WTC11 (cell line): Measurements from ENCODE around the gene CDC25B. TPM values are rescaled to one million over a fixed set of nuclear protein-coding genes. Genes with fewer than 3 reads are reported as not detected.
A peak's percentile ranks its signal among the peaks of the same experiment; 100 is the strongest.

Experiments
- ATAC-seq: fragments of 200-7000 bp; cut with Tn5 transposase; 2 replicates; pipeline ENCODE4 v1.10.0; 2021; ENCODE audit warnings: mild to moderate bottlenecking, moderate library complexity
- CTCF ChIA-PET: fragments of 300-600 bp; sonication (Branson Sonifier 250); formaldehyde crosslinking; loops from one replicate; lab custom pipeline; 2021; ENCODE audit warnings: antibody characterized with exemption; lab: Charles Lee
- POLR2A ChIA-PET: fragments of 350-600 bp; sonication (Branson Sonifier 250); formaldehyde crosslinking; loops from one replicate; lab custom pipeline; 2021; ENCODE audit warnings: antibody characterized with exemption; lab: Charles Lee
- DNase-seq: peaks from one replicate; pipeline ENCODE4 v3.0.0; 2021; ENCODE audit warnings: low spot score
- H3K27ac Mint-ChIP-seq: 2 replicates; pipeline ENCODE4 v1.8.0; 2021; ENCODE audit warnings: mixed read lengths
- H3K27me3 Mint-ChIP-seq: 2 replicates; pipeline ENCODE4 v1.8.0; 2021; ENCODE audit warnings: low read depth, mild to moderate bottlenecking, moderate library complexity, mixed read lengths
- H3K36me3 Mint-ChIP-seq: 2 replicates; pipeline ENCODE4 v1.8.0; 2021; ENCODE audit warnings: mixed read lengths
- H3K4me1 Mint-ChIP-seq: 2 replicates; pipeline ENCODE4 v1.8.0; 2022; ENCODE audit warnings: mixed read lengths
- H3K4me3 Mint-ChIP-seq: 2 replicates; pipeline ENCODE4 v1.8.0; 2021; ENCODE audit warnings: mild to moderate bottlenecking, moderate library complexity, mixed read lengths
- H3K9me3 Mint-ChIP-seq: 2 replicates; pipeline ENCODE4 v1.8.0; 2021; ENCODE audit warnings: mixed read lengths
- CBFB ChIP-seq: sonication (generic); formaldehyde crosslinking; IDR thresholded peaks from 2 replicates; pipeline ENCODE4 v1.8.1; 2022; ENCODE audit warnings: mild to moderate bottlenecking, low read depth, missing genetic modification reagents
- ELF4 ChIP-seq: sonication (generic); formaldehyde crosslinking; IDR thresholded peaks from 2 replicates; pipeline ENCODE4 v1.8.1; 2022; ENCODE audit warnings: low read depth, mild to moderate bottlenecking, moderate library complexity, missing genetic modification reagents
- ESRRA ChIP-seq: sonication (generic); formaldehyde crosslinking; IDR thresholded peaks from 2 replicates; pipeline ENCODE4 v1.8.1; 2022; ENCODE audit warnings: mild to moderate bottlenecking, missing genetic modification reagents, borderline replicate concordance
- FOXP1 ChIP-seq: sonication (generic); formaldehyde crosslinking; IDR thresholded peaks from 2 replicates; pipeline ENCODE4 v1.8.0; 2022; ENCODE audit warnings: missing genetic modification reagents, mild to moderate bottlenecking, moderate library complexity, borderline replicate concordance
- FOXP4 ChIP-seq: sonication (generic); formaldehyde crosslinking; IDR thresholded peaks from 2 replicates; pipeline ENCODE4 v1.8.0; 2022; ENCODE audit warnings: mild to moderate bottlenecking, missing genetic modification reagents
- GABPB1 ChIP-seq: sonication (generic); formaldehyde crosslinking; IDR thresholded peaks from 2 replicates; pipeline ENCODE4 v1.8.1; 2023; ENCODE audit warnings: mild to moderate bottlenecking, missing genetic modification reagents
- KAT7 ChIP-seq: sonication (generic); formaldehyde crosslinking; IDR thresholded peaks from 2 replicates; pipeline ENCODE4 v1.8.1; 2023; ENCODE audit warnings: missing genetic modification reagents, mild to moderate bottlenecking, borderline replicate concordance
- MXD4 ChIP-seq: fragments of 250-450 bp; sonication (Bioruptor Pico); IDR thresholded peaks from 2 replicates; pipeline ENCODE4 v1.8.0; 2021; ENCODE audit warnings: mild to moderate bottlenecking, moderate library complexity, borderline replicate concordance
- NFE2L1 ChIP-seq: sonication (generic); formaldehyde crosslinking; IDR thresholded peaks from 2 replicates; pipeline ENCODE4 v1.8.1; 2023; ENCODE audit warnings: missing genetic modification reagents
- NR3C1 ChIP-seq: sonication (generic); formaldehyde crosslinking; conservative IDR thresholded peaks from 2 replicates; pipeline ENCODE4 v1.8.1; 2023; ENCODE audit warnings: low read depth, mild to moderate bottlenecking, missing genetic modification reagents
- OVOL2 ChIP-seq: fragments of 250-450 bp; sonication (Bioruptor Pico); IDR thresholded peaks from 2 replicates; pipeline ENCODE4 v1.9.0; 2021; ENCODE audit warnings: mild to moderate bottlenecking, borderline replicate concordance
- PREB ChIP-seq: sonication (generic); formaldehyde crosslinking; IDR thresholded peaks from 2 replicates; pipeline ENCODE4 v1.8.1; 2022; ENCODE audit warnings: mild to moderate bottlenecking, missing genetic modification reagents, moderate library complexity, borderline replicate concordance
- RELA ChIP-seq: sonication (generic); formaldehyde crosslinking; IDR thresholded peaks from 2 replicates; pipeline ENCODE4 v1.8.1; 2022; ENCODE audit warnings: missing genetic modification reagents, mild to moderate bottlenecking, borderline replicate concordance
- RORB ChIP-seq: fragments of 250-450 bp; sonication (Bioruptor Pico); IDR thresholded peaks from 2 replicates; pipeline ENCODE4 v1.9.0; 2021; ENCODE audit warnings: mild to moderate bottlenecking
- SMAD3 ChIP-seq: sonication (generic); formaldehyde crosslinking; IDR thresholded peaks from 2 replicates; pipeline ENCODE4 v1.8.0; 2022; ENCODE audit warnings: missing genetic modification reagents, mild to moderate bottlenecking, borderline replicate concordance
- TCF7 ChIP-seq: sonication (generic); formaldehyde crosslinking; IDR thresholded peaks from 2 replicates; pipeline ENCODE4 v1.8.0; 2022; ENCODE audit warnings: mild to moderate bottlenecking, low read depth, missing genetic modification reagents, moderate library complexity
- TEAD1 ChIP-seq: sonication (generic); formaldehyde crosslinking; IDR thresholded peaks from 2 replicates; pipeline ENCODE4 v1.8.0; 2022; ENCODE audit warnings: mild to moderate bottlenecking, missing genetic modification reagents
- USF2 ChIP-seq: sonication (generic); formaldehyde crosslinking; IDR thresholded peaks from 2 replicates; pipeline ENCODE4 v1.8.1; 2023; ENCODE audit warnings: mild to moderate bottlenecking, missing genetic modification reagents, moderate library complexity
- ZBTB43 ChIP-seq: sonication (generic); formaldehyde crosslinking; IDR thresholded peaks from 2 replicates; pipeline ENCODE4 v1.8.1; 2023; ENCODE audit warnings: mild to moderate bottlenecking, missing genetic modification reagents
- ZNF138 ChIP-seq: sonication (generic); formaldehyde crosslinking; conservative IDR thresholded peaks from 2 replicates; pipeline ENCODE4 v1.8.1; 2022; ENCODE audit warnings: mild to moderate bottlenecking, moderate library complexity, missing genetic modification reagents
- ZNF396 ChIP-seq: fragments of 250-450 bp; sonication (Bioruptor Pico); IDR thresholded peaks from 2 replicates; pipeline ENCODE4 v1.8.0; 2021; ENCODE audit warnings: mild to moderate bottlenecking, moderate library complexity, borderline replicate concordance
- ZNF416 ChIP-seq: fragments of 250-450 bp; sonication (Bioruptor Pico); IDR thresholded peaks from 2 replicates; pipeline ENCODE4 v1.9.0; 2021; ENCODE audit warnings: mild to moderate bottlenecking, inconsistent platforms
- ZNF423 ChIP-seq: fragments of 250-450 bp; sonication (Bioruptor Pico); IDR thresholded peaks from 2 replicates; pipeline ENCODE4 v2.1.2; 2022; ENCODE audit warnings: mild to moderate bottlenecking, moderate library complexity
- ZNF425 ChIP-seq: fragments of 250-450 bp; sonication (Bioruptor Pico); conservative IDR thresholded peaks from 2 replicates; pipeline ENCODE4 v1.9.0; 2021; ENCODE audit warnings: mild to moderate bottlenecking
- ZSCAN18 ChIP-seq: fragments of 250-450 bp; sonication (Bioruptor Pico); IDR thresholded peaks from 2 replicates; pipeline ENCODE4 v2.1.2; 2022; ENCODE audit warnings: mild to moderate bottlenecking, moderate library complexity
- total RNA-seq: library from RNA; stranded (reverse); gene quantifications from 3 replicates; pipeline ENCODE4 v1.2.3, GENCODE V29; 2021

The CDC25B gene
- total RNA-seq, 1 experiment from 2014 or later: 37.4 TPM

- ChIA-PET POLR2A (no interaction called here), CTCF (no interaction called here)
- H3K27me3 Mint-ChIP-seq: peaks cover 6% of the 10 kb centered on the region; the same call in 1 of the 2 replicates
- H3K36me3 Mint-ChIP-seq: peaks cover 24% of the 10 kb centered on the region
- DNase-seq (no peak), ATAC-seq (no peak)
- peaks cover 19% of the 10 kb centered on the region for H3K4me1 Mint-ChIP-seq
- TF ChIP-seq USF2 (no peak), ELF4 (CRISPR knock-in tag) (no peak), ZNF425 (CRISPR knock-in tag) (no peak), ZNF416 (CRISPR knock-in tag) (no peak), NFE2L1 (CRISPR knock-in tag) (no peak), TCF7 (CRISPR knock-in tag) (no peak), CBFB (no peak), MXD4 (CRISPR knock-in tag) (no peak), ZSCAN18 (CRISPR knock-in tag) (no peak), NR3C1 (CRISPR knock-in tag) (no peak), ZNF138 (CRISPR knock-in tag) (no peak), TEAD1 (no peak)
- H3K27ac Mint-ChIP-seq: no peak overlapping the region
- H3K9me3 Mint-ChIP-seq: peaks cover 4% of the 10 kb centered on the region; the same call in 1 of the 2 replicates
- no peak overlapping the region for H3K4me3 Mint-ChIP-seq
These were observed 12.4 kb downstream of the CDC25B start for GRCh38 chr20:3808544-3808943.

GRCh38 chr20:3811467-3812258 lies 15.6 kb downstream of the CDC25B start:
- DNase-seq (no peak), ATAC-seq (no peak)
- H3K36me3 Mint-ChIP-seq: no peaks in the 10 kb centered on the region
- H3K27me3 Mint-ChIP-seq: peaks cover 6% of the 10 kb centered on the region; the same call in 1 of the 2 replicates
- H3K4me1 Mint-ChIP-seq: peaks cover 27% of the 10 kb centered on the region
- TF ChIP-seq RORB (no peak), ZNF396 (CRISPR knock-in tag) (no peak), ZBTB43 (CRISPR knock-in tag) (no peak), ZNF138 (CRISPR knock-in tag) (no peak), RELA (CRISPR knock-in tag) (no peak), OVOL2 (CRISPR knock-in tag) (no peak), SMAD3 (CRISPR knock-in tag) (no peak), FOXP4 (CRISPR knock-in tag) (no peak), FOXP1 (CRISPR knock-in tag) (no peak), PREB (CRISPR knock-in tag) (peak; percentile 71; the same call in 1 of the 2 replicates), KAT7 (CRISPR knock-in tag) (no peak), ESRRA (CRISPR knock-in tag) (no peak), GABPB1 (CRISPR knock-in tag) (peak; percentile 92), ZNF423 (CRISPR knock-in tag) (no peak)
- H3K4me3 Mint-ChIP-seq: no peak overlapping the region
- CTCF ChIA-PET: interaction anchor here (0.8 to 1.8 kb wide), 4 partner anchors 9 to 33 kb away, joined by 3 to 4 read pairs (median 3); partner anchors contain the start of genes AP5S1 and SPEF1
- POLR2A ChIA-PET: no interaction called here
- peaks cover 4% of the 10 kb centered on the region; the same call in 1 of the 2 replicates for H3K9me3 Mint-ChIP-seq
- peak overlapping the region; percentile 7; the same call in 1 of the 2 replicates for H3K27ac Mint-ChIP-seq
